ENCODE results near the gene FEM1B.
"Not testable (repeated sequence)": the region's sequence is repeated elsewhere in the genome, so short reads cannot be mapped to it uniquely, and the experiment has no call there.

The FEM1B gene

DNA sequence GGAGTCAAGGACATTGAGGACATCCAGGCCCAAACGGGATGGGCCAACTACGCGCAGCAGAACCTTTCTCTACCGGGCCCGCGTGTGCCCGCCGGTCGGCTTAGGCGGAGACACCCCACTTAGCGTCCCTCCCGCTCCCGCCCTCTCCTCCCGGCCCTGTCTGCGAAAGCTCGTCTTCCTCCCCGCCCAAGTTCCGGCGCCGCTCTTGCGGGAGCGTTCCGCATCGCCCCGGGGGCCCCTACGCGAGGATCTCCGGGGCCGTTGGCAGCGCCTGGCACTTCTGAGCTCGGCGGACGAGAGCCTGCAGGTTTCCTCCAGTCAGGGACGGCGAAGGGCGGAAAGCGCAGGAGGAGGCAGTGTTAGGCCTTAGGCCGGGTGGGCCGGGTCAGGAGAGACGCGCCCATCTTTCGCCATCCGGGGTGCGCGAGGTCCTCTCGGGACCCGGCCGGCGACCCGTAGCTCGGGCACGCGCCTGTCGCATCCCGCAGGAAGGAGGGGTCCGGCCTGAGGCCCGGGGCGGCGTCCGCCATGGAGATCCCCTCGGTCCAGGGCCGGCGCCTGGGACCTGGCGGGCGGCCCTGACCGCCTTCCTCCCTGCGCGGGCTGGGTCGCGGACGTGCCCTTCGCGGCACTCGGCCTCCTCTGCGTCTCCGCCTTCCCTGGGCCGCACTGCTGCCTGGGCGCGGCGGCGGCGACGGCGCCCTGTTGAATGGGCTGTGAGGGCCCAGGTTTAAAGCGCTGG, at the start of gene FEM1B:
TSS of gene FEM1B (plus strand) at position 143 of the 742 bp plus-strand sequence. CDS start 673 bp downstream, outside the sequence.
- peak; percentile 94 for DNase-seq

DNA sequence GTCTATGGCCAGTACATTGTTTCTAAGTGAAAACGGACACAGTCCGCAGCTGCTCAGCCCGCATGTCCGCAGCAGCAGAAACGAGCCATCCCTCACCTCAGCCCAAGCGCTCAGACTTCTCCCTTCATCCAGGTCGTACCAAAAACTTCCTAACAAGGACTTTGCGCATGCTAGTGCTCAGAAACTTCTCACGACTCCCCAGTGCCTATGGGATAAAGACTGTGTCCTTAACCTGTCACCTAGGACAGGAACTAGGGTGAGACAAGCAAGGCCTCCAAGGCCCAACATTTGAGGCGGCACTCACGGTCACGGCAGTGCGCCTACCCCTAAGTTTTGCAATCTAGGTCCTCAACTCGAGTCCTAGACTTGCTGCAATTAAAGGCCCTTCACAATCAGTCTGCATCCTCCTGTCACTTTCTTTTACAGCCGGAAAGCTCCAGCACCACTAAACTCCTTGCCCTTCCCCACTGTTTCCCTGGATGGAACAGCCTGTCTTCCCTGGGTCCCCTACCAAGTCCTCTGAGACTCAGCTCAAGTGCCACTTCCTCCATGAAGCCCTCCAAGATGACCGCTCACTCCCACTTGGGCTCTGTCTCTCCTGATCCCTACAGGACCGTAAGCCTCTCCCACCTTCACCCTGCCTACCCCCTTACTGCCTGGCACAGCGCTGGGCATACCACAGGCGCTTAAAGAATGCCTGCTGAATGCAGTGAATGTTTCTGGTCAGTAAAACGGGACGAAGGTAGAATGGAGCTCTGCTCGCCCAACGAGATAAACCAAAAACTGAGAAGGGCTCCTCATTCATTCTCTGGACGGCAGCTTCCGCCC, 49.2 kb upstream of the FEM1B start:
- DNase-seq, result peak; percentile 10

DNA sequence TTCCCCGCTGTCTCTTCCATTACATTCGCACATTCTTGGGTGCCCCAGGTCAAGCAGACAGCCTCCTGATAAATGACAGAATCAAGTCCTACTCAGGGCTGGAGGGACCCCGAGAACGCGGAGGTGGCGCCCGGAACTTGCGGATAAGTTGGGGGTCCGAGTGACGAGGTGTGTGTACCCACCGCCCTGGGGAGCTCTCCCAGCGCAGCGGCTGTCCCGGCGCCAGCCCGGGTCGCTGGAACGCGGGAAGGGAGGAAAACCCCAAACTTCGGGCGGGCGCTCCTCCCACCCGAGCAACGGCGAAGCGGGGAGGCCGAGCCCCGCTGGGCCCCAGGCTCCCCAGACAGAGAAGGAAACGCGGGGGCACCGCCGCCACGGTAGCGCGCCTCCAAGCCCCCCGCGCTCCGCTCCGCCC, 48.6 kb upstream of the FEM1B start:
- peak; percentile 10 for DNase-seq

DNA sequence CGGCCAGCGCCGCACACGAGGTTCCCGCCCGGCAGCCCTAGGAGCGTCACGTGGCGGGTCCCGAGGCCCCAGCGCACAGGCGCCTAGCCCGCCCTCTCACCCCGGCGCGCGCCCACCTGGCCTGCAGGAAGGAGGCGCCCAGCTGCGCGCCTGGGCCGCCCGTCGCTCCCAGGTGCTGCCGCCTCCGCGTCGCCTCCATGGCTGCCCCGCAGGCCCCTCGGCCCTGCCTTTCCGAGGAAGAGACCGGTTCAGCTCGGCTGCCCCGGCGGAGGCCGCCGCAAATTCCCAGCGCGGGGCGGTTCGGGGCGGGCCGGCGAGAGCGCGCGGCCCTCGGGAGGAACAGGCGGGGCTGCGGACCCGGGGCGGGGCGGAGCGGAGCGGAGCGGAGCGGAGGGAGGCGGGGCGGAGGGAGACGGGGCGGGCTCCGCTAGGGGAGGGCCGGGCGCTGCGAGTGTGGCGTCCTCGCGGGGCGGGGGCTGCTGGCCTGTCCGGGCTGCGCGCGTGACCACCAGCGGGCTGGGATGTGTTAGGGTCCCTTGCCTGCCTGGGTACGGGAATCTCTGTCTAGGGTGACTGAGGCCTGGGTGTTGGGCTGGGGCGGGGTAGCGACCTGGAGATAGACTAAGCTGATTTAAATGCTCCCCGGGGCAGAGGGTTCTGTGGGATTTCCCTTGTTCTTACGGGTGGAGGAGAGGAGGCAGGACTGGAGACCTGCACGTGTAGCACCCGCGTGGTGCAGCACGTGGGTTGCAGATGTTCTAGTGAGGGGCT, 48.0 kb upstream of the FEM1B start, which contains the start of gene CLN6:
TSS of gene CLN6 (minus strand) at position 343 of the 771 bp plus-strand sequence. CDS start at position 199, 144 bp downstream.
- peak; percentile 82 for DNase-seq

DNA sequence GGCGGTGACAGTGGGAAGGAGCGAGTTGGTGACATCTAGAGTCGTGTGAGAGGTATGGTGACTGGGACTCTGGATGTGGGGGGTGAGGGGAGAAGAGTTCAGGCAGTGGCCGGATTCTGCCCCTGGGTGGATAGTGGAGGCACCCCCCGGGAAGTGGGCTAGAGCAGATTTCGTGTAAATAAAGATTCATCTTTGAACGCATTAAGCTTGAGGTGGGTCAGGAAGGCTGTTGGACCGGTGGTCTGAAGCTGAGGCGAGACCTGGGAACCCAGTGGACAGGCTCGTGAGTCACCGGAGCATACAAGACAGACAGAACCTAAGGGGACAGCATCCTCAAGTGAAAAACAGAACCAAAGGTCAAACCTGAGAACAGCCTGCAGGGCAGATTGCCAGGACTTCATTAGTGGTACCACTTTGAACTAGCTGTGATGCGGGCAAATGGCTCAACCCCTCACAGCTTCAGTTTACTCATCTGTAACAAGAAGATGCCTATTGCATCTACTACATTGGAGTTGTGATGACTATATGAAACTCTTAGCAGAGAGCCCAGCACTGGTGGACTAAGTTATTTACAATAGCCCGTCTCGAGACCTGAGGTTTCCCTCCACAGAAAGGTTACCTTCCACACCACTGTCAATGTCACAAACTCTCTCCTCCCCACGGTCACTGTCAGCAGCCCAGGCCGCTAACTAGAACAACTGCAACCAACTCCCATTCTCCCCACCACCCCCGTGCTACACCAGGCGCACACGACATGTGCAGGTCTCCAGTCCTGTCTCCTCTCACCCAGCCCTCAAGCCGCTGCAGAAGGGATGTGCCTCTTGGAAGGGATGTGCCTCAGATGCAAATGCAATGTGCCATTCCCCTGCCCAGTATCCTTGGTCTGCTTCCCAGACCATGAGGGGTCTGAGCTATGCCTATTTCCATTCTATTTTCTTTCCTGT, 47.1 kb upstream of the FEM1B start:
- peak; percentile 19 for DNase-seq

DNA sequence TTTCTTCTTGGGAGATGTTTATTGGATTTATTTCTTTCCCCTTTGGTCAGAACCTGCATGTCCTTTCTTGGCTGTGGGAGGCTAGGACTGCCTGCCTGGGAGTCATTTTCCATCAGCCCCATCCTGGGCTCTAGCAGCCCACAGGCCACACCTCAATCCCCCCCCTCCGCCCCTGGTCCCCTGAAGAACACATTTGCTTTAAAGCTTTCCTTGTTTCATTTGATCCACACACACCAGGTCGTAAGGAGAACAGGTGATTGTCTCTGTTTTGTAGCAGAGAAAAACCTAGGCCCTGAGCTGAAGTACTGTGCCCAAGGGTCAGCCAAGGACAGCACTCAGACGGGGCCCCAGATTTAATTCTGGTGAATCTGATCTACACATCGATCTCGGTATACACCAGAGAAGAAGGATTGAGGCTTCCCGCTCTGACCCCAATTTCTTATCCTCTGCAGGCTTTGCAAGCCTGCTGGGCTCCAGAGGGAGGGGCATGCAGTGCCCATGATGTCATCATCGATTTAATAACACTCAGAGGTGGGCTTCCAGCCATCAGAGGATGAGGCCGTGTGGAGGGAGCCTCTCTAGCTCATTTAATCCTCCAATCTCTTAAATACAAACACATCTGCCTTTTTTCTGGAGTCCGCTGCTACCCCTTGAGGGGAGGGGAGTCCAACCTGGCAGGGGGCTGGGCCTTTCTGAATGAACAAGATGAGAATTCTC, 46.3 kb upstream of the FEM1B start:
- no peak for DNase-seq

DNA sequence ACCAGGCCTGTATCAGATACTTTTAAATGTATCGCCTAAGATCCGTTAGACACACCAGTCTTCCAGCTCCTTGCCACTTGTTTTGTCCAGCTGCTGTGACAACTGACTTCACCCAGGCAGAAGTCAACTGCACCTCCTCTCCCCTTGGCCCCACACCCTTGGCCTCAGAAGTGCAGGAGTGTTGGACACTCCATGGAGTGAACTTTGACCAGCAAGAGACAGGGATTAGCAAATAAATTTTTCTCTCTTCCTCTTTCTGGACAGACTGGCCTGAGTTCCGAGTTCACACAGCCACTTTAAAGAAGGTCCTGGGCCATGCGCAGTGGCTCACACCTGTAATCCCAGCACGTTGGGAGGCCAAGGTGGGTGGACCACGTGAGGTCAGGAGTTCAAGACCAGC, 45.1 kb upstream of the FEM1B start:
- no peak for DNase-seq

DNA sequence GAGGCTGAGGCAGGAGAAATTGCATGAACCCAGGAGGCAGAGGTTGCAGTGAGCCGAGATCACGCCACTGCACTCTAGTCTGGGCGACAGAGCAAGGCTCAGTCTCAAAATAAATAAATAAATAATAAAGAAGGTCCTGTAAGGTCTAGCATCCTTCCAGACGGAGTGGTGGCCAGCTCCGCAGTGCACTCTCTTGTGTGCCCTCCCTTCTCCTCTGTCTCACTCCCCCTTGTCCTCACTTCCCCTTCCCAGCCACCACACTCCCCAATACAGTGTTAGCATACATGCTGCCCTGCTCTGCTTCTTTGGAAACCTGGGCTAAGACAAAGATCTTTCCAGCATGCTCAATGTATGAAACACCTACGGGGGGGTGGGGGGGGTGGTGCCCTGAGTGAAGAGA, 44.6 kb upstream of the FEM1B start:
- no peak for DNase-seq

DNA sequence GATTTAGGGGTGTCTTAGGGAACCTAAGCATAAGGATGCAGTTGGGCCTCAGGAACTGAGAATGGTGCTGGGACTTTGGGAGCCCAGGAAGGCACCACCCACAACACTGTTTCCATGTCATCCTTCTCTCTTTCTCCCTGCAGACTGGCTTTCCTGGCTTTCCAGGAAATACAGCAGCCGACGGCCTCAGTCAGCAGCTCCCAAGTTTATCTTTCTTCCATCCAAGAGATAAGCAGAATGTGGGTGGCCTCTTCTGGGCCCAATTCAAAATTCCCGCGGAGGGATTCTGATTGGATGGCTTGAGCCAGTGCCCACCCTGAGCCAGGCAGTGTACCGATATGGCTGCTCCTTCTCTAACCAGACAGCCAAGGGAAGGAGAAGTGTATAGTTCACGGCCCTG, 43.5 kb upstream of the FEM1B start:
- no peak for DNase-seq

DNA sequence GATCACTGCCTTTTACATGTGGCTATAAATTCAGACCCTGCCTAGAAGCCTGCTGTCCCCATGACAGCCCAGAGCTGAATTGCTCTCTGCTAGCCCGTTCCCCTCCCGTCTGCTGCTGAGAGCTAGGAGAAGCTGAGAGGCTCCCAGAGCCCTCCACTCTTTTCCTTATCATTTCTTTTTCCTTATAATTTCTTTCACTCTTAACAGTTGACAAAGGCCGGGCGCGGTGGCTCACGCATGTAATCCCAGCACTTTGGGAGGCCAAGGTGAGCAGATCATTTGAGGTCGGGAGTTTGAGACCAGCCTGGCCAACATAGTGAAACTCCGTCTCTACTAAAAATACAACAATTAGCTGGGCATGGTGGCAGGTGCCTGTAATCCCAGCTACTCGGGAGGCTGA, 43.0 kb upstream of the FEM1B start:
- not testable (repeated sequence) for DNase-seq

DNA sequence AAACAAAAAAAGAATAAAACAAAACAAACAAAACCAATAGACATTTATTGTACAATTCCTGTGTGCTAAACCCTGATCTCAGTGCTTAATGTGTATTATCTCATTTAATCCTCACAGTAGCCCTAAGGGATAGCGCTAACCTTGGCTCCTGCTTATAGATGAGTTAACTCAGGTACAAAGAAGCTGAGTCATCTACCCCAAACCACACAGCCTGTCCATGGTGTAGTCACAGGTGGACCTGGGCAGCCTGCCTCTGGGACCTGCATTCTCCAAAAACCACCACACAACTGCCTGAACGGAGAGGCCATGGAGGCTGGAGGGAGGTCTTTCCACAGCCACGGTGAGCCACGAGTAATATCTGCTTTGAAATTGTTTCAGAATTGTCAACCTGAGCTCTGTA, 42.5 kb upstream of the FEM1B start:
- DNase-seq, result no peak

DNA sequence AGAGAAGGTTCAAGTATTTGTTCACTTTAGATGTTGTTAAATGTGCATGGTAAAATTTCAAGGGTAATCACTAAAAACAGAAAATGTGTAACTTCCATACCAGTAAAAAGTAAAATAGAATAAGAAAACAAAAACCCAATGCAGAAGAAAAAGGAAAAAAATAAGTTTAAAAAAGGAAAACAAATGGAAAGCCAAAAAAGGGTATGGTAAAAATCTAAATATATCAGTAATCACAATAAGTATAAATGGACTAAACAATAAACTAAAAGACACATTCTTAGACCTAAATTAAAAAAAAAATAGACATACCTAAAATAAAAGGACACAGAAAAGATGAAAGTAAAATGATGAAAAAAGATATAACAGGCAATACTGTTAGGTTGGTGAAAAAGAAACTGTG, 38.5 kb upstream of the FEM1B start:
- DNase-seq, result no peak

DNA sequence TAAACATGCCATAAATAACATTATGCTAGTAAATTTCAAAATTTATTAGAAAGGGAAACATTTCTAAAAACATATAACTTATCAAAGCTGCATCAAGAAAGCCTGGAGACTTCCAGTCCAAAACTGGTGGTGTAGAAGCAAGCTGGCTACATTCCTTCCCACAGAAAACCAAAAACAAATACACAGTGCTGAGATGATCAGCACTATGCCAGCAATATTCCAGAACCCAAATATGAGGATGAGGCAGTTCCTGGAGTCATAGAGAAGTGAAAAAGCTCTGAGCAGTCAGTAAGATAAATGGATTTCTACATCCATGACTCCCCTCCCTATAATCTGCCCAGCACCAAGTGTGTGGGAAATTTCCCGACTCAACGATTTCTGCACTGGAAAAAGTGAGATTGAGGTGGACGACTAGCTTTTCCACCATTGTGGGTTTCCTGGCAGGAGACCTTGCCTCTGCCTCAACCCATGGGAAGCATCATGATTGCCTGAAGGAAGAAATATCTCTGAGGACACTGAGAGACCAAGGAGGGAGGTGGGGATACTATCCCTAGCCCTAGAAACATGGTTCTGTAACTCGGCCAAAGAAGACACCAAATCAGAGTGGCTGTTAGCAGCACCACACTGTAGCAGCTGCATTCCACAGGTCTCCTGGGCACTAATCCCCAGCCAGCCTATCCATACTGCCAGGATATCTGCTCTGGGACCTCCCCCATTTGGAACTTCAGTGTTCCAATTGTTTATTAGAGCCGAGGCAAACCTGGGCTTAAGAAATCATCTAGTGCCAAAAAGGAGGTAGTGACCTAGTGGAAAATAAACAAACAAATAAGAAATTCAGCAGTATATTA, 36.2 kb upstream of the FEM1B start:
- no peak for DNase-seq

DNA sequence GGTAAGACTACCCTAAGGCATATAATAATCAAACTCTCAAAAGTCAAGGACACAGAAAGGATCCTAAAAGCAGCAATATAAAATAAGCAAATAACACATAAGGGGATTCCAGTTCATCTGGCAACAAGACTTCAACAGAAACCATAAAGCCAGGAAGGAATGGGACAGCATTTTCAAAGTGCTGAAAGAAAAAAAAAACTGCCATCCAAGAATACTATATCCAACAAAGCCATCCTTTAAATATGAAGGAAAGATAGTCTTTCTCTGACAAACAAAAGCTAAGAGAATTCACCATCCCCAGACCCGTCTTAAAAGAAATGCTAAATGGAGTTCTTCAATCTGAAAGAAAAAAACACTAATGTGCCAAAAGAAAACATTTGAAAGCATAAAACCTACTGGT, 33.3 kb upstream of the FEM1B start:
- DNase-seq, result no peak

DNA sequence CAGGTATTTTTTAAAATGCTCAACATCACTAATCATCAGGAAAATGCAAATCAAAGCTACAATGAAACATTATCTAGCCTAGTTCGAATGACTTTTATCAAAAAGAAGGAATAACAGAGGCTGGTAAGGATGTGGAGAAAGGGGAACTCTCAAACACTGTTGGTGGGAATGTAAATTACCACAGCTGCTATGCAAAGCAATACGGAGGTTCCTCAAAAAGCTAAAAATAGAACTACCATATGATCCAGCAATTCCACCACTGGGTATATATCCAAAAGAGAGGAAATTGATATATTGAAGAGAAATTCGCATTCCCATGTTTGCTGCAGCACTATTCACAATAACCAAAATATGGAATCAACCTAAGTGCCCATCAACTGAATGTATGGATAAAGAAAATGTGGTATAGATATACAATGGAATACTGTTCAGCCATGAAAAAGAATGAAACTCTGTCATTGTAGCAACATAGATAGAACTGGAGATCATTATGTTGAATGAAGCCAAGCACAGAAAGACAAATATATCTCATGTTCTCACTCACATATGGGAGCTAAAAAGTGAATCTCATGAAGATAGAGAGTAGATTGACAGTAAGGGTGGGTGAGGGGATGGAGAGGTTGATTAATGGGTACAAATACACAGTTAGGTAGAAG, 28.4 kb upstream of the FEM1B start:
- no peak for DNase-seq

DNA sequence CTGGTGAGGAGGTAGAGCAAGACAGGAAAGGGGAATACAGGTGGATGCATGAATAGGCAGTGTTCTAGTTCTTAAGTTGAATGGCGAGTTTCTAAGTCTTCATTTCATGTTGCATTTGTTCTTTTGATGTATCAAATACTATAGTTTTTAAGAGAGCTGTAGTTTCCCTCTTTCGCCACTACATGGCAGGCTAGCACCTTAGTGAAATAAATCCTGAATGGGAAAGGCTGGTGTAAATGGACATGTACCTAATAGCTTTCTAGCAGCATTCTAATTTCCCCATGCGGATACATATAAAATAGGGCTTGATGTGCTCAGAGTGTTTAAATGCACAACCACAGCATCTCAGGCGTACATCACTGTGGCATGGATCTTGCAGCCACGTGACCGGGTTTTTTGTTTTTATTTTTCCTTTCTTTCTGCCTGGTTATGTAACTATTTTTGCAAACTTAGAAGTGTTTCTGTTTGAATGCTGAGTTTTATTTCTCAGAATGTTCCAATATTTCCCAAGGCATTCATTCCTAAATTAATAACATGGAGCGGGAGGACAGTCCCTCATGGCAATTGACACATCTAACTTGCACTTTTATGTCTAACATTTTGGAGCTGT, 24.5 kb upstream of the FEM1B start:
- DNase-seq, result peak; percentile 79

DNA sequence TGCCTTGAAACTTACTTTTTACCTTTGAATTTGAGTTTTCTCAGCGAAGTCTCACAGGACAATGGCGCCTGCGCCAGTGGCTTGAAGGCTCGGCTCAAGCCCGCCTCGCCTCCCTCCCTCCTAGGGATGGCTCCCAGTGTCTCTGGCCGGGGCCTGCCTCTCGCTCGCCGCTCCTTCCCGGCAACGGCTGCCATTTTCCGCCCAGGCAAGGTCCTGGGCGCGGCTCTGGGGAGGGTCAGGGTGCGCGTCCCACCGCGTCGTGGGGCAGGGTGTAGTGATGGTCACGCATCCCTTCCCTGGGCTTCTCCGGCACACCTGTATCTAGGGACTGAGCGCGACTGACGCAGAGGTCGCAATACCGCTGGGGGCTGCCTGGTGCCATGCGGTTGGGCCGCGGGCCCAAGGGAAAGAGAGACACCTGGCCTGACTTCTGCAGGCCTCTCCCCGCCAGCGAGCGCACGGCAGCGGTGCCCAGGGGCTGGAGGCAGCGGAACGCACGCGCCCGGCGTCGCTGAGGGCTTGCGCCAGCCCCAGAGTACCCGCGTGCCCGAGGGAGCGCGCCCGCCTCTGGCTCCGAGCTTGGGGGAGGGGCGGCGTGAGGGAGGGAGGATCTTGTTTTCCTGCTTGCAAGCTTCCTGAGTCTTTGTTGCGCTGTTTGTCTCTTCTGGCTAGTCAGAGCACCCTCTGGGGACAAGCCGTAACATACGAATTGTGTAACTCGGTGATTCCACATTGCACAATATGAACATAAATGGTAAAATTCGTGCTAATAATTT, 20.7 kb upstream of the FEM1B start:
- peak; percentile 84 for DNase-seq

DNA sequence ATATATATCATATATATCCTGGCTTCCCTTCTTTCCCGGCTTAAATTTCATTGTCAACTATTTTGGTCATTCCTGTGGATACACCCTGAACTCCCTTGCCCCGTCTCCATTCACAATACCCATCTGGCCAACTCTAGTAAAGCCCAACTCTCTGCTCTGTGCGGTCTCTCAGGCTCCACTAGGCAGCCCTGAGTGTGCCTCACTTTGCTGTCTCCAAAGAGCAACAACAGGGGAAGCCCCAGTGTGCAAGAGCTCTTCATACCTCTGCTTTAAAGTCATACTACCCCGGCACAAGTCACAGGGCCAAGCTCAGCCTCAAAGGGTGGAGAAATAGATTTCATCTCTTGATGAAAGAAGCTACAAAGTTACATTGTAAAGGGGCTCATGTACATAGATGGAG, 18.9 kb upstream of the FEM1B start:
- DNase-seq, result no peak

DNA sequence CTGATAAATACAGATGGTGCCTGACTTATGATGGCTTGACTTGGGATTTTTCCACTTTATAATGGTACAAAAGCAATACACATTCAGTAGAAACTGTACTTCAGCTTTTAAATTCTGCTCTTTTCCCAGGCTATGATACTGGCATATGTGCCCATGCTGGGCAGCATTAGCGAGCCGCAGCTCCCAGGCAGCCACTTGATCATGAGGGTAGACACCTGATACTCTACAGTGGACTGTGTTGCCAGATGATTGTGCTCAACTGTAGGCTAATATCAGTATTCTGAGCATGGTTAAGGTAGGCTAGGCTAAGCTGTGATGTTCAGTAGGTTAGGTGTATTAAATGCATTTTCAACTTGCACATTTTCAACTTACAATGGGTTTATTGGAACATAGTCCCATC, 17.7 kb upstream of the FEM1B start:
- DNase-seq, result no peak

Data from fibroblast of skin of right biceps (primary cell).